Activated CD4-positive, alpha-beta T cell treated with anti-CD3 and anti-CD28 coated beads, Interleukin-2, amount 50 U/mL, for 24 hours (primary cell): ENCODE measurements around the gene ZNF185.
"Not testable (repeated sequence)": the region's sequence is repeated elsewhere in the genome, so short reads cannot be mapped to it uniquely, and the experiment has no call there.

Experiments used
- DNase-seq, 2 donors: peaks; one replicate each; pipeline ENCODE4 v3.0.0-alpha.2; 2020; ENCODE audit warnings: low read depth in 1 of 2, low spot score in 1 of 2

The ZNF185 gene

GRCh38 chrX:152895121-152895520 is 2.7 kb upstream of the ZNF185 start:
- DNase-seq = no peak

GRCh38 chrX:152895724-152896420 is 2.0 kb upstream of the ZNF185 start:
- DNase-seq = no peak

GRCh38 chrX:152896450-152896849 is 1.4 kb upstream of the ZNF185 start:
- no peak for DNase-seq

GRCh38 chrX:152898442-152898841 is 575 bp downstream of the ZNF185 start:
- no peak for DNase-seq

- DNase-seq = no peak
Measured at GRCh38 chrX:152899111-152899873, 1.4 kb downstream of the ZNF185 start.

- DNase-seq = no peak
Measured at GRCh38 chrX:152899874-152900719, 2.2 kb downstream of the ZNF185 start.

- no peak for DNase-seq
Measured at GRCh38 chrX:152900937-152901445, 3.1 kb downstream of the ZNF185 start.

GRCh38 chrX:152901816-152902501 is 4.1 kb downstream of the ZNF185 start:
- no peak for DNase-seq

GRCh38 chrX:152902502-152902820 is 4.6 kb downstream of the ZNF185 start:
- no peak for DNase-seq

GRCh38 chrX:152903589-152903988 is 5.7 kb downstream of the ZNF185 start:
- no peak for DNase-seq

GRCh38 chrX:152904151-152905080 is 6.5 kb downstream of the ZNF185 start:
- DNase-seq = peak; percentile 4 to 10

GRCh38 chrX:152905081-152905420 is 7.2 kb downstream of the ZNF185 start:
- no peak for DNase-seq

GRCh38 chrX:152907084-152907651 is 9.3 kb downstream of the ZNF185 start:
- no peak for DNase-seq

GRCh38 chrX:152908486-152908885 is 10.6 kb downstream of the ZNF185 start:
- DNase-seq = no peak

GRCh38 chrX:152910018-152910417 is 12.2 kb downstream of the ZNF185 start:
- not testable (repeated sequence) for DNase-seq

GRCh38 chrX:152912106-152912505 is 14.2 kb downstream of the ZNF185 start:
- DNase-seq = no peak

GRCh38 chrX:152912641-152913040 is 14.8 kb downstream of the ZNF185 start:
- DNase-seq = no peak

- no peak for DNase-seq
Measured at GRCh38 chrX:152913346-152913745, 15.5 kb downstream of the ZNF185 start.

- no peak for DNase-seq
Measured at GRCh38 chrX:152913910-152914309, 16.0 kb downstream of the ZNF185 start.
